ENCODE measurements around the gene SLC8A1. TPM values are rescaled to one million over a fixed set of nuclear protein-coding genes. Genes with fewer than 3 reads are reported as not detected.

The SLC8A1 gene
- total RNA-seq, 1 donor from 2014 or later = 9.6 TPM

- no peaks in the 10 kb centered on the region for H3K79me2 ChIP-seq (ENCODE audit: low read depth)
- H3K4me2 ChIP-seq = no peak overlapping the region
- no peaks in the 10 kb centered on the region for H3F3A ChIP-seq (ENCODE audit: low read depth)
- H3K36me3 ChIP-seq = no peaks in the 10 kb centered on the region
- H4K20me1 ChIP-seq (ENCODE audit: low read depth) = no peaks in the 10 kb centered on the region
- Mint-ChIP-seq H3K27ac (no peak overlapping the region), H3K27me3 (ENCODE audit: insufficient read depth, low read depth) (peaks cover 2% of the 10 kb centered on the region), H3K9me3 (peaks cover 5% of the 10 kb centered on the region), H3K4me3 (no peak overlapping the region), H3K36me3 (no peaks in the 10 kb centered on the region), H3K4me1 (no peaks in the 10 kb centered on the region)
- no peak overlapping the region for H2AFZ ChIP-seq (replicated peaks)
- H3K9ac ChIP-seq = no peak overlapping the region
- H3K4me1 ChIP-seq = no peaks in the 10 kb centered on the region
- no peak overlapping the region for H3K27ac ChIP-seq
- H3K4me3 ChIP-seq = no peak overlapping the region
- H3K27me3 ChIP-seq = no peaks in the 10 kb centered on the region
- DNase-seq (ENCODE audit: low spot score) = no peak
- TF ChIP-seq CTCF (IDR thresholded peaks at IDR 0.05) = no peak
- no peak for TF ChIP-seq EZH2 (IDR thresholded peaks at IDR 0.05)
- no peak for TF ChIP-seq EZH2phosphoT487 (IDR thresholded peaks at IDR 0.05)
- no peaks in the 10 kb centered on the region for H3K9me3 ChIP-seq (ENCODE audit: low read depth)
Measured at GRCh38 chr2:40439473-40439872, 12.4 kb downstream of the SLC8A1 start.

- Histone ChIP-seq H3K27ac (no peak overlapping the region), H3K79me2 (ENCODE audit: low read depth) (no peaks in the 10 kb centered on the region)
- H3K27ac Mint-ChIP-seq = no peak overlapping the region
Measured at GRCh38 chr2:40436093-40436475, 15.8 kb downstream of the SLC8A1 start.

GRCh38 chr2:40435426-40436092 is 16.3 kb downstream of the SLC8A1 start:
- Mint-ChIP-seq H3K27ac (no peak overlapping the region), H3K4me1 (peaks cover 2% of the 10 kb centered on the region), H3K4me3 (no peak overlapping the region), H3K36me3 (no peaks in the 10 kb centered on the region), H3K9me3 (no peaks in the 10 kb centered on the region), H3K27me3 (ENCODE audit: insufficient read depth, low read depth) (peaks cover 2% of the 10 kb centered on the region)
- no peaks in the 10 kb centered on the region for H3K27me3 ChIP-seq
- no peak overlapping the region for H3K9ac ChIP-seq
- no peaks in the 10 kb centered on the region for H3K4me1 ChIP-seq
- no peaks in the 10 kb centered on the region for H3K36me3 ChIP-seq
- H4K20me1 ChIP-seq (ENCODE audit: low read depth) = no peaks in the 10 kb centered on the region
- no peaks in the 10 kb centered on the region for H3K9me3 ChIP-seq (ENCODE audit: low read depth)
- no peaks in the 10 kb centered on the region for H3K79me2 ChIP-seq (ENCODE audit: low read depth)
- H3K4me3 ChIP-seq = no peak overlapping the region
- no peak for DNase-seq (ENCODE audit: low spot score)
- no peaks in the 10 kb centered on the region for H3F3A ChIP-seq (ENCODE audit: low read depth)
- TF ChIP-seq EZH2phosphoT487 (IDR thresholded peaks at IDR 0.05) (no peak), EZH2 (IDR thresholded peaks at IDR 0.05) (no peak), CTCF (IDR thresholded peaks at IDR 0.05) (no peak)
- no peak overlapping the region for H3K4me2 ChIP-seq
- no peak overlapping the region for H3K27ac ChIP-seq
- no peak overlapping the region for H2AFZ ChIP-seq (replicated peaks)

More at GRCh38 chr2:40436093-40436475, 15.8 kb downstream of the SLC8A1 start:
- Histone ChIP-seq H3K9me3 (ENCODE audit: low read depth) (no peaks in the 10 kb centered on the region), H3K9ac (no peak overlapping the region), H3K4me2 (no peak overlapping the region), H2AFZ (replicated peaks) (no peak overlapping the region), H3F3A (ENCODE audit: low read depth) (no peaks in the 10 kb centered on the region), H4K20me1 (ENCODE audit: low read depth) (no peaks in the 10 kb centered on the region), H3K4me3 (no peak overlapping the region), H3K36me3 (no peaks in the 10 kb centered on the region), H3K27me3 (no peaks in the 10 kb centered on the region), H3K4me1 (no peaks in the 10 kb centered on the region)
- Mint-ChIP-seq H3K9me3 (no peaks in the 10 kb centered on the region), H3K4me1 (peaks cover 2% of the 10 kb centered on the region), H3K27me3 (ENCODE audit: insufficient read depth, low read depth) (peaks cover 2% of the 10 kb centered on the region), H3K4me3 (no peak overlapping the region), H3K36me3 (no peaks in the 10 kb centered on the region)
- DNase-seq (ENCODE audit: low spot score) = no peak
- TF ChIP-seq CTCF (IDR thresholded peaks at IDR 0.05) (no peak), EZH2phosphoT487 (IDR thresholded peaks at IDR 0.05) (no peak), EZH2 (IDR thresholded peaks at IDR 0.05) (no peak)

Data from neural progenitor cell (in vitro differentiated cells).